MM.1S (cell line): Measurements from ENCODE around the gene OSBPL1A.

ENCODE experiments used
- DNase-seq: peaks from one replicate; pipeline ENCODE4 v3.0.0-alpha.2; 2015
- H2AFZ ChIP-seq: fragments of 300-600 bp; sonication (generic); 2 replicates; pipeline ENCODE4 v1.6.0; 2016; ENCODE audit warnings: antibody characterized with exemption, low read length
- H3F3A ChIP-seq: fragments of 300-600 bp; sonication (generic); 2 replicates; pipeline ENCODE4 v1.6.1; 2016; ENCODE audit warnings: mild to moderate bottlenecking, antibody characterized with exemption, low read length, moderate library complexity, mixed read lengths; ENCODE audit not compliant: insufficient read depth
- H3K27ac ChIP-seq: fragments of 300-600 bp; sonication (generic); 2 replicates; pipeline ENCODE4 v1.5.1; 2016; ENCODE audit warnings: mild to moderate bottlenecking, low read length
- H3K27me3 ChIP-seq: fragments of 300-600 bp; sonication (generic); replicated peaks from 2 replicates; pipeline ENCODE4 v1.6.0; 2016; ENCODE audit warnings: low read length; ENCODE audit not compliant: insufficient read depth
- H3K36me3 ChIP-seq: fragments of 300-600 bp; sonication (generic); replicated peaks from 2 replicates; pipeline ENCODE4 v1.6.1; 2016; ENCODE audit warnings: mild to moderate bottlenecking, low read length, mixed read lengths; ENCODE audit not compliant: insufficient read depth
- H3K4me1 ChIP-seq: fragments of 300-600 bp; sonication (generic); 2 replicates; pipeline ENCODE4 v1.6.1; 2016; ENCODE audit warnings: low read length, mixed read lengths
- H3K4me2 ChIP-seq: fragments of 300-600 bp; sonication (generic); 2 replicates; pipeline ENCODE4 v1.6.0; 2016; ENCODE audit warnings: low read depth, low read length
- H3K4me3 ChIP-seq: fragments of 300-600 bp; sonication (generic); 2 replicates; pipeline ENCODE4 v1.5.1; 2016; ENCODE audit warnings: low read length, mixed read lengths
- H3K79me2 ChIP-seq: fragments of 300-600 bp; sonication (generic); 2 replicates; pipeline ENCODE4 v1.6.1; 2016; ENCODE audit warnings: mixed run types, low read length, mixed read lengths
- H3K9ac ChIP-seq: fragments of 300-600 bp; sonication (generic); 2 replicates; pipeline ENCODE4 v1.6.1; 2016; ENCODE audit warnings: low read length, mixed read lengths
- H3K9me2 ChIP-seq: fragments of 300-600 bp; sonication (generic); replicated peaks from 2 replicates; pipeline ENCODE4 v1.6.1; 2016; ENCODE audit warnings: mild to moderate bottlenecking, low read length, mixed read lengths; ENCODE audit not compliant: insufficient read depth
- H3K9me3 ChIP-seq: fragments of 300-600 bp; sonication (generic); replicated peaks from 2 replicates; pipeline ENCODE4 v1.6.1; 2016; ENCODE audit warnings: mild to moderate bottlenecking, low read length, mixed read lengths; ENCODE audit not compliant: insufficient read depth
- H4K20me1 ChIP-seq: fragments of 300-600 bp; sonication (generic); 2 replicates; pipeline ENCODE4 v1.6.1; 2016; ENCODE audit warnings: mild to moderate bottlenecking, low read length, moderate library complexity, mixed read lengths; ENCODE audit not compliant: insufficient read depth
- EZH2 ChIP-seq: fragments of 300-600 bp; sonication (generic); optimal IDR thresholded peaks from 2 replicates; pipeline ENCODE3; 2017; ENCODE audit warnings: low read depth, mild to moderate bottlenecking, antibody characterized with exemption, low read length, mixed read lengths
- EZH2phosphoT487 ChIP-seq: fragments of 300-600 bp; sonication (generic); IDR thresholded peaks from 2 replicates; pipeline ENCODE4 v1.6.1; 2018; ENCODE audit warnings: antibody characterized with exemption, low read length
- TF ChIP-seq, protein P1 (sequence below): fragments of 300-600 bp; sonication (generic); IDR thresholded peaks from 2 replicates; pipeline ENCODE4 v1.5.1; 2016; ENCODE audit warnings: antibody characterized with exemption, low read length, mixed read lengths

The OSBPL1A gene

GRCh38 chr18:24228667-24229041, 169.0 kb downstream of the OSBPL1A start:
- no peaks in the 10 kb centered on the region for H3F3A ChIP-seq
- TF ChIP-seq EZH2phosphoT487, result no peak
- no peak for TF ChIP-seq EZH2
- TF ChIP-seq, protein P1, sequence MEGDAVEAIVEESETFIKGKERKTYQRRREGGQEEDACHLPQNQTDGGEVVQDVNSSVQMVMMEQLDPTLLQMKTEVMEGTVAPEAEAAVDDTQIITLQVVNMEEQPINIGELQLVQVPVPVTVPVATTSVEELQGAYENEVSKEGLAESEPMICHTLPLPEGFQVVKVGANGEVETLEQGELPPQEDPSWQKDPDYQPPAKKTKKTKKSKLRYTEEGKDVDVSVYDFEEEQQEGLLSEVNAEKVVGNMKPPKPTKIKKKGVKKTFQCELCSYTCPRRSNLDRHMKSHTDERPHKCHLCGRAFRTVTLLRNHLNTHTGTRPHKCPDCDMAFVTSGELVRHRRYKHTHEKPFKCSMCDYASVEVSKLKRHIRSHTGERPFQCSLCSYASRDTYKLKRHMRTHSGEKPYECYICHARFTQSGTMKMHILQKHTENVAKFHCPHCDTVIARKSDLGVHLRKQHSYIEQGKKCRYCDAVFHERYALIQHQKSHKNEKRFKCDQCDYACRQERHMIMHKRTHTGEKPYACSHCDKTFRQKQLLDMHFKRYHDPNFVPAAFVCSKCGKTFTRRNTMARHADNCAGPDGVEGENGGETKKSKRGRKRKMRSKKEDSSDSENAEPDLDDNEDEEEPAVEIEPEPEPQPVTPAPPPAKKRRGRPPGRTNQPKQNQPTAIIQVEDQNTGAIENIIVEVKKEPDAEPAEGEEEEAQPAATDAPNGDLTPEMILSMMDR, result no peak
- no peak overlapping the region for H3K9ac ChIP-seq
- H3K9me2 ChIP-seq, result no peaks in the 10 kb centered on the region
- H4K20me1 ChIP-seq, result no peaks in the 10 kb centered on the region
- H3K4me3 ChIP-seq, result no peak overlapping the region
- no peaks in the 10 kb centered on the region for H3K9me3 ChIP-seq
- H3K4me2 ChIP-seq, result no peak overlapping the region
- H3K27me3 ChIP-seq, result no peaks in the 10 kb centered on the region
- no peak overlapping the region for H2AFZ ChIP-seq
- DNase-seq, result no peak
- no peaks in the 10 kb centered on the region for H3K36me3 ChIP-seq
- H3K27ac ChIP-seq, result no peak overlapping the region
- no peaks in the 10 kb centered on the region for H3K4me1 ChIP-seq
- no peaks in the 10 kb centered on the region for H3K79me2 ChIP-seq

GRCh38 chr18:24227977-24228666, 169.5 kb downstream of the OSBPL1A start:
- H3F3A ChIP-seq, result no peaks in the 10 kb centered on the region
- no peak overlapping the region for H2AFZ ChIP-seq
- H3K9me3 ChIP-seq, result no peaks in the 10 kb centered on the region
- no peak overlapping the region for H3K4me2 ChIP-seq
- H3K4me3 ChIP-seq, result no peak overlapping the region
- no peaks in the 10 kb centered on the region for H3K79me2 ChIP-seq
- no peaks in the 10 kb centered on the region for H3K36me3 ChIP-seq
- DNase-seq, result no peak
- H3K9me2 ChIP-seq, result no peaks in the 10 kb centered on the region
- H3K9ac ChIP-seq, result no peak overlapping the region
- no peaks in the 10 kb centered on the region for H3K27me3 ChIP-seq
- H3K27ac ChIP-seq, result no peak overlapping the region
- TF ChIP-seq, protein P1, result no peak
- TF ChIP-seq EZH2 (no peak), EZH2phosphoT487 (no peak)
- H3K4me1 ChIP-seq, result no peaks in the 10 kb centered on the region
- H4K20me1 ChIP-seq, result no peaks in the 10 kb centered on the region

DNA sequence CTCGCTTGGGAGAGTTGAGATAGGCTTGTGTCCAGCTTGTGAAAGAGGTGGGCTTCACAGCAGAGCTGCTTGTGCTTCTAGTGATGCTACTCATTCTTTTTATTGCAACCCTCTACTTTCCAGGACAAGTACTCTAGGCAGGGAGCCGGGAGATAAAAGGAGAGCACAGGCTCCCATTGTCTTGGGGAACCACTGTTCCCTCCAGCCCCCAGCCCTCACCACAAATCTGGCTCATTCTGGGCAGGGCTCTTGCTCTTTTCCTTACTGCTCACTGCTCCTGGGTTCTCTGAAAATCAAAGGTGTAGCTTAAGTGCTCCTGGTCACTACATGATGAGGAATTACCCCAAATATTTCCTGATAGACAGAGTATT, 177.3 kb downstream of the OSBPL1A start:
- H3K9me2 ChIP-seq, result no peaks in the 10 kb centered on the region
- H3K9me3 ChIP-seq, result no peaks in the 10 kb centered on the region
- no peaks in the 10 kb centered on the region for H3K4me1 ChIP-seq
- no peaks in the 10 kb centered on the region for H3K27me3 ChIP-seq
- H4K20me1 ChIP-seq, result no peaks in the 10 kb centered on the region
- no peak overlapping the region for H3K4me2 ChIP-seq
- no peak overlapping the region for H2AFZ ChIP-seq
- H3K4me3 ChIP-seq, result no peak overlapping the region
- no peaks in the 10 kb centered on the region for H3F3A ChIP-seq
- no peak overlapping the region for H3K27ac ChIP-seq
- no peaks in the 10 kb centered on the region for H3K36me3 ChIP-seq
- no peak for DNase-seq
- TF ChIP-seq EZH2 (no peak), EZH2phosphoT487 (no peak)
- TF ChIP-seq, protein P1, result no peak
- no peaks in the 10 kb centered on the region for H3K79me2 ChIP-seq
- H3K9ac ChIP-seq, result no peak overlapping the region
